ENCODE results near the gene LYSMD3. TPM values are rescaled to one million over a fixed set of nuclear protein-coding genes. Genes with fewer than 3 reads are reported as not detected.

The LYSMD3 gene
- total and polyA plus RNA-seq, 9 of the 15 experiments (the other 6 are each of a cell fraction or from before 2014, with no cell fraction given) = 9.5 to 42.3 (median 20.7) TPM

DNA sequence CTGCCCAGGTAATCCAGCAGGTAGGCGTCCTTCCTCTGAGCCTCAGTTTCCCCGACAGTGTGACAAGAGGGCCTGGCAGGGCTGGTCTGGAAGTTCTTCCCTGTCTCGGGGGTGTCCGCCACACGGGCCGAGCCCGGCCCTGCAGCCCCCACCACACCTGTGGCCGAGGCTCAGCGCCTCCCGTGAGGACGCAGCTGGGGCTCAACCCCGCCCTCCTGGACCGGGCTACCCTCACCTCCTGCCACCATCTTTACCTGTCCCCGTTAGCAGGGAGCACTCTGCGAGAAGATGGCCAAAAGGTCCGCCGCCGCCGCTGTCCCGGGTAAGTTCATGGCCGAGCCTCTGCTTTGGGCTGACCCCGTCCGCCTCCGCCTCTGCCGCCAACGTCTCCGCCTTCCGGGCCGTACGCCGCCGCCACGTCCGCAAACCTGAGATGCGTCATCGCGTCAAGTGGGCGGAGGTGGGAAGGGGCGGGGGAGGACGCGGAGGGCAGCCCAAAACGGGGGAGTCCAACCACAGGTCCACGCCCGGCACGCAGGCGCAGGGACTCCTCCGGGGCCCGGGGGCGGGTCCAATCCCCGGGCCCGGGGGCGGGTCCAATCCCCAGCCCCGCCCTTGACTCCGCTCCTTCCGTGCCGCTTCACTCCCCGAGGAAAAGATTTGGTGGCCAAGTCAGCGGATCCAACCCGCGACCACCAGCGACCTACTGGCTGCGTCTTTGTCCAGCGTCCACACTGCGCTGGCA lies at the start of gene LYSMD3 (continued):
- TF ChIP-seq, protein P1, sequence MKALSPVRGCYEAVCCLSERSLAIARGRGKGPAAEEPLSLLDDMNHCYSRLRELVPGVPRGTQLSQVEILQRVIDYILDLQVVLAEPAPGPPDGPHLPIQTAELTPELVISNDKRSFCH (CRISPR knock-in tag; IDR thresholded peaks at IDR 0.05) = no peak
- TF ChIP-seq, protein P1 (tag; IDR thresholded peaks at IDR 0.05) = 0 out of 2 replicates have a peak, but pooled peaks have one; percentile 61
- TF ChIP-seq, protein P2, sequence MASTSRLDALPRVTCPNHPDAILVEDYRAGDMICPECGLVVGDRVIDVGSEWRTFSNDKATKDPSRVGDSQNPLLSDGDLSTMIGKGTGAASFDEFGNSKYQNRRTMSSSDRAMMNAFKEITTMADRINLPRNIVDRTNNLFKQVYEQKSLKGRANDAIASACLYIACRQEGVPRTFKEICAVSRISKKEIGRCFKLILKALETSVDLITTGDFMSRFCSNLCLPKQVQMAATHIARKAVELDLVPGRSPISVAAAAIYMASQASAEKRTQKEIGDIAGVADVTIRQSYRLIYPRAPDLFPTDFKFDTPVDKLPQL (IDR thresholded peaks at IDR 0.05; ENCODE audit: extremely low read depth, insufficient read length) = no peak
- TF ChIP-seq CREB1 (IDR thresholded peaks at IDR 0.05) = peak; percentile 91
- TF ChIP-seq CREB1 (CRISPR knock-in tag; IDR thresholded peaks at IDR 0.05) = peak; percentile 86
- TF ChIP-seq TEAD4 (IDR thresholded peaks at IDR 0.05; ENCODE audit: low read length) = peak; percentile 52; the same call in 1 of the 2 replicates
- no peak for TF ChIP-seq TEAD4 (CRISPR knock-in tag; IDR thresholded peaks at IDR 0.05; ENCODE audit: borderline replicate concordance)
- TF ChIP-seq MTA2 (IDR thresholded peaks at IDR 0.05; ENCODE audit: low read depth) = no peak
- no peak for TF ChIP-seq ZNF184 (CRISPR knock-in tag; IDR thresholded peaks at IDR 0.05)
- no peak for TF ChIP-seq SMARCC2 (IDR thresholded peaks at IDR 0.05; ENCODE audit: low read depth)
- no peak for TF ChIP-seq ZNF212 (CRISPR knock-in tag; IDR thresholded peaks at IDR 0.05)
- TF ChIP-seq, protein P3, sequence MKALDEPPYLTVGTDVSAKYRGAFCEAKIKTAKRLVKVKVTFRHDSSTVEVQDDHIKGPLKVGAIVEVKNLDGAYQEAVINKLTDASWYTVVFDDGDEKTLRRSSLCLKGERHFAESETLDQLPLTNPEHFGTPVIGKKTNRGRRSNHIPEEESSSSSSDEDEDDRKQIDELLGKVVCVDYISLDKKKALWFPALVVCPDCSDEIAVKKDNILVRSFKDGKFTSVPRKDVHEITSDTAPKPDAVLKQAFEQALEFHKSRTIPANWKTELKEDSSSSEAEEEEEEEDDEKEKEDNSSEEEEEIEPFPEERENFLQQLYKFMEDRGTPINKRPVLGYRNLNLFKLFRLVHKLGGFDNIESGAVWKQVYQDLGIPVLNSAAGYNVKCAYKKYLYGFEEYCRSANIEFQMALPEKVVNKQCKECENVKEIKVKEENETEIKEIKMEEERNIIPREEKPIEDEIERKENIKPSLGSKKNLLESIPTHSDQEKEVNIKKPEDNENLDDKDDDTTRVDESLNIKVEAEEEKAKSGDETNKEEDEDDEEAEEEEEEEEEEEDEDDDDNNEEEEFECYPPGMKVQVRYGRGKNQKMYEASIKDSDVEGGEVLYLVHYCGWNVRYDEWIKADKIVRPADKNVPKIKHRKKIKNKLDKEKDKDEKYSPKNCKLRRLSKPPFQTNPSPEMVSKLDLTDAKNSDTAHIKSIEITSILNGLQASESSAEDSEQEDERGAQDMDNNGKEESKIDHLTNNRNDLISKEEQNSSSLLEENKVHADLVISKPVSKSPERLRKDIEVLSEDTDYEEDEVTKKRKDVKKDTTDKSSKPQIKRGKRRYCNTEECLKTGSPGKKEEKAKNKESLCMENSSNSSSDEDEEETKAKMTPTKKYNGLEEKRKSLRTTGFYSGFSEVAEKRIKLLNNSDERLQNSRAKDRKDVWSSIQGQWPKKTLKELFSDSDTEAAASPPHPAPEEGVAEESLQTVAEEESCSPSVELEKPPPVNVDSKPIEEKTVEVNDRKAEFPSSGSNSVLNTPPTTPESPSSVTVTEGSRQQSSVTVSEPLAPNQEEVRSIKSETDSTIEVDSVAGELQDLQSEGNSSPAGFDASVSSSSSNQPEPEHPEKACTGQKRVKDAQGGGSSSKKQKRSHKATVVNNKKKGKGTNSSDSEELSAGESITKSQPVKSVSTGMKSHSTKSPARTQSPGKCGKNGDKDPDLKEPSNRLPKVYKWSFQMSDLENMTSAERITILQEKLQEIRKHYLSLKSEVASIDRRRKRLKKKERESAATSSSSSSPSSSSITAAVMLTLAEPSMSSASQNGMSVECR (CRISPR knock-in tag; IDR thresholded peaks at IDR 0.05) = peak; percentile 93
- TF ChIP-seq, protein P4, sequence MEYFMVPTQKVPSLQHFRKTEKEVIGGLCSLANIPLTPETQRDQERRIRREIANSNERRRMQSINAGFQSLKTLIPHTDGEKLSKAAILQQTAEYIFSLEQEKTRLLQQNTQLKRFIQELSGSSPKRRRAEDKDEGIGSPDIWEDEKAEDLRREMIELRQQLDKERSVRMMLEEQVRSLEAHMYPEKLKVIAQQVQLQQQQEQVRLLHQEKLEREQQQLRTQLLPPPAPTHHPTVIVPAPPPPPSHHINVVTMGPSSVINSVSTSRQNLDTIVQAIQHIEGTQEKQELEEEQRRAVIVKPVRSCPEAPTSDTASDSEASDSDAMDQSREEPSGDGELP (CRISPR knock-in tag; IDR thresholded peaks at IDR 0.05; ENCODE audit: borderline replicate concordance) = peak; percentile 85
- TF ChIP-seq, protein P5, sequence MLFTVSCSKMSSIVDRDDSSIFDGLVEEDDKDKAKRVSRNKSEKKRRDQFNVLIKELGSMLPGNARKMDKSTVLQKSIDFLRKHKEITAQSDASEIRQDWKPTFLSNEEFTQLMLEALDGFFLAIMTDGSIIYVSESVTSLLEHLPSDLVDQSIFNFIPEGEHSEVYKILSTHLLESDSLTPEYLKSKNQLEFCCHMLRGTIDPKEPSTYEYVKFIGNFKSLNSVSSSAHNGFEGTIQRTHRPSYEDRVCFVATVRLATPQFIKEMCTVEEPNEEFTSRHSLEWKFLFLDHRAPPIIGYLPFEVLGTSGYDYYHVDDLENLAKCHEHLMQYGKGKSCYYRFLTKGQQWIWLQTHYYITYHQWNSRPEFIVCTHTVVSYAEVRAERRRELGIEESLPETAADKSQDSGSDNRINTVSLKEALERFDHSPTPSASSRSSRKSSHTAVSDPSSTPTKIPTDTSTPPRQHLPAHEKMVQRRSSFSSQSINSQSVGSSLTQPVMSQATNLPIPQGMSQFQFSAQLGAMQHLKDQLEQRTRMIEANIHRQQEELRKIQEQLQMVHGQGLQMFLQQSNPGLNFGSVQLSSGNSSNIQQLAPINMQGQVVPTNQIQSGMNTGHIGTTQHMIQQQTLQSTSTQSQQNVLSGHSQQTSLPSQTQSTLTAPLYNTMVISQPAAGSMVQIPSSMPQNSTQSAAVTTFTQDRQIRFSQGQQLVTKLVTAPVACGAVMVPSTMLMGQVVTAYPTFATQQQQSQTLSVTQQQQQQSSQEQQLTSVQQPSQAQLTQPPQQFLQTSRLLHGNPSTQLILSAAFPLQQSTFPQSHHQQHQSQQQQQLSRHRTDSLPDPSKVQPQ (CRISPR knock-in tag; IDR thresholded peaks at IDR 0.05; ENCODE audit: borderline replicate concordance) = no peak
- peak; percentile 86; the same call in 1 of the 2 replicates for TF ChIP-seq NCOA6 (IDR thresholded peaks at IDR 0.05)
- TF ChIP-seq, protein P6, sequence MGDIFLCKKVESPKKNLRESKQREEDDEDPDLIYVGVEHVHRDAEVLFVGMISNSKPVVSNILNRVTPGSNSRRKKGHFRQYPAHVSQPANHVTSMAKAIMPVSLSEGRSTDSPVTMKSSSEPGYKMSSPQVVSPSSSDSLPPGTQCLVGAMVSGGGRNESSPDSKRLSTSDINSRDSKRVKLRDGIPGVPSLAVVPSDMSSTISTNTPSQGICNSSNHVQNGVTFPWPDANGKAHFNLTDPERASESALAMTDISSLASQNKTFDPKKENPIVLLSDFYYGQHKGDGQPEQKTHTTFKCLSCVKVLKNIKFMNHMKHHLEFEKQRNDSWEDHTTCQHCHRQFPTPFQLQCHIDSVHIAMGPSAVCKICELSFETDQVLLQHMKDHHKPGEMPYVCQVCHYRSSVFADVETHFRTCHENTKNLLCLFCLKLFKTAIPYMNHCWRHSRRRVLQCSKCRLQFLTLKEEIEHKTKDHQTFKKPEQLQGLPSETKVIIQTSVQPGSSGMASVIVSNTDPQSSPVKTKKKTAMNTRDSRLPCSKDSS (IDR thresholded peaks at IDR 0.05; ENCODE audit: low read depth, partially characterized antibody) = no peak
- TF ChIP-seq SMARCA4 (IDR thresholded peaks at IDR 0.05) = peak; percentile 16; the same call in 1 of the 2 replicates

Measured in K562 (cell line).